ENCODE results near the gene BID. TPM values are rescaled to one million over a fixed set of nuclear protein-coding genes. Genes with fewer than 3 reads are reported as not detected.
A peak's percentile ranks its signal among the peaks of the same experiment; 100 is the strongest.

The BID gene
- total RNA-seq, 1 donor from 2014 or later = 10.4 TPM

GRCh38 chr22:17815703-17816254, 41.5 kb upstream of the BID start:
- Histone ChIP-seq H3K36me3 (ENCODE audit: control insufficient read depth in 3 of 3, insufficient read depth in 3 of 3, low read length in 3 of 3) (peaks cover 39 to 48% (median 39%) of the 10 kb centered on the region in 3 donors), H3K27me3 (ENCODE audit: control insufficient read depth in 3 of 3, insufficient read depth in 3 of 3, low read length in 3 of 3) (no peaks in the 10 kb centered on the region), H3K9ac (ENCODE audit: low read depth in 1 of 3, low read length in 3 of 3) (no peak overlapping the region), H3K4me3 (ENCODE audit: low read length in 3 of 3) (no peak overlapping the region), H3K4me1 (ENCODE audit: control insufficient read depth in 3 of 3, insufficient read depth in 3 of 3, low read length in 3 of 3) (no peaks in the 10 kb centered on the region), H3K27ac (ENCODE audit: low read depth, low read length) (no peak overlapping the region), H3K9me3 (ENCODE audit: control insufficient read depth in 3 of 3, low read length in 3 of 3) (no peaks in the 10 kb centered on the region)

GRCh38 chr22:17814830-17815229, 40.6 kb upstream of the BID start:
- H3K36me3 ChIP-seq (ENCODE audit: control insufficient read depth in 3 of 3, insufficient read depth in 3 of 3, low read length in 3 of 3) = peaks cover 42 to 52% (median 43%) of the 10 kb centered on the region in 3 donors
- H3K4me1 ChIP-seq (ENCODE audit: control insufficient read depth in 3 of 3, insufficient read depth in 3 of 3, low read length in 3 of 3) = no peaks in the 10 kb centered on the region
- no peaks in the 10 kb centered on the region for H3K9me3 ChIP-seq (ENCODE audit: control insufficient read depth in 3 of 3, low read length in 3 of 3)
- no peak overlapping the region for H3K9ac ChIP-seq (ENCODE audit: low read depth in 1 of 3, low read length in 3 of 3)
- no peaks in the 10 kb centered on the region for H3K27me3 ChIP-seq (ENCODE audit: control insufficient read depth in 3 of 3, insufficient read depth in 3 of 3, low read length in 3 of 3)
- no peak overlapping the region for H3K27ac ChIP-seq (ENCODE audit: low read depth, low read length)
- no peak overlapping the region for H3K4me3 ChIP-seq (ENCODE audit: low read length in 3 of 3)

GRCh38 chr22:17814084-17814483, 39.8 kb upstream of the BID start:
- Histone ChIP-seq H3K9ac (ENCODE audit: low read depth in 1 of 3, low read length in 3 of 3) (no peak overlapping the region), H3K4me1 (ENCODE audit: control insufficient read depth in 3 of 3, insufficient read depth in 3 of 3, low read length in 3 of 3) (peaks cover 0 to under 1% (median 0%) of the 10 kb centered on the region in 3 donors), H3K9me3 (ENCODE audit: control insufficient read depth in 3 of 3, low read length in 3 of 3) (no peaks in the 10 kb centered on the region), H3K4me3 (ENCODE audit: low read length in 3 of 3) (no peak overlapping the region), H3K36me3 (ENCODE audit: control insufficient read depth in 3 of 3, insufficient read depth in 3 of 3, low read length in 3 of 3) (peaks cover 41 to 49% (median 44%) of the 10 kb centered on the region in 3 donors), H3K27me3 (ENCODE audit: control insufficient read depth in 3 of 3, insufficient read depth in 3 of 3, low read length in 3 of 3) (no peaks in the 10 kb centered on the region), H3K27ac (ENCODE audit: low read depth, low read length) (no peak overlapping the region)

GRCh38 chr22:17811119-17811518, 36.9 kb upstream of the BID start:
- Histone ChIP-seq H3K4me1 (ENCODE audit: control insufficient read depth in 3 of 3, insufficient read depth in 3 of 3, low read length in 3 of 3) (peaks cover 22 to 25% (median 23%) of the 10 kb centered on the region in 3 donors), H3K4me3 (ENCODE audit: low read length in 3 of 3) (no peak overlapping the region), H3K27me3 (ENCODE audit: control insufficient read depth in 3 of 3, insufficient read depth in 3 of 3, low read length in 3 of 3) (no peaks in the 10 kb centered on the region), H3K9me3 (ENCODE audit: control insufficient read depth in 3 of 3, low read length in 3 of 3) (no peaks in the 10 kb centered on the region), H3K36me3 (ENCODE audit: control insufficient read depth in 3 of 3, insufficient read depth in 3 of 3, low read length in 3 of 3) (peaks cover 31 to 49% (median 37%) of the 10 kb centered on the region in 3 donors), H3K27ac (ENCODE audit: low read depth, low read length) (no peak overlapping the region), H3K9ac (ENCODE audit: low read depth in 1 of 3, low read length in 3 of 3) (peak overlapping the region in 1 of 3 donors; percentile 45)

- H3K4me3 ChIP-seq (ENCODE audit: low read length in 3 of 3) = no peak overlapping the region
- peaks cover 22 to 25% (median 23%) of the 10 kb centered on the region in 3 donors for H3K4me1 ChIP-seq (ENCODE audit: control insufficient read depth in 3 of 3, insufficient read depth in 3 of 3, low read length in 3 of 3)
- H3K27ac ChIP-seq (ENCODE audit: low read depth, low read length) = no peak overlapping the region
- H3K9me3 ChIP-seq (ENCODE audit: control insufficient read depth in 3 of 3, low read length in 3 of 3) = no peaks in the 10 kb centered on the region
- H3K27me3 ChIP-seq (ENCODE audit: control insufficient read depth in 3 of 3, insufficient read depth in 3 of 3, low read length in 3 of 3) = no peaks in the 10 kb centered on the region
- H3K9ac ChIP-seq (ENCODE audit: low read depth in 1 of 3, low read length in 3 of 3) = peak overlapping the region in 1 of 3 donors; percentile 45
- peaks cover 29 to 46% (median 40%) of the 10 kb centered on the region in 3 donors for H3K36me3 ChIP-seq (ENCODE audit: control insufficient read depth in 3 of 3, insufficient read depth in 3 of 3, low read length in 3 of 3)
Measured at GRCh38 chr22:17810570-17811116, 36.4 kb upstream of the BID start.

- peak overlapping the region; percentile 41 to 79 (median 54) for H3K9ac ChIP-seq (ENCODE audit: low read depth in 1 of 3, low read length in 3 of 3)
- no peaks in the 10 kb centered on the region for H3K27me3 ChIP-seq (ENCODE audit: control insufficient read depth in 3 of 3, insufficient read depth in 3 of 3, low read length in 3 of 3)
- peaks cover 28 to 42% (median 32%) of the 10 kb centered on the region in 3 donors for H3K36me3 ChIP-seq (ENCODE audit: control insufficient read depth in 3 of 3, insufficient read depth in 3 of 3, low read length in 3 of 3)
- peak overlapping the region; percentile 88 for H3K27ac ChIP-seq (ENCODE audit: low read depth, low read length)
- H3K4me3 ChIP-seq (ENCODE audit: low read length in 3 of 3) = peak overlapping the region in 1 of 3 donors; percentile 41
- H3K4me1 ChIP-seq (ENCODE audit: control insufficient read depth in 3 of 3, insufficient read depth in 3 of 3, low read length in 3 of 3) = peaks cover 22 to 25% (median 23%) of the 10 kb centered on the region in 3 donors
- no peaks in the 10 kb centered on the region for H3K9me3 ChIP-seq (ENCODE audit: control insufficient read depth in 3 of 3, low read length in 3 of 3)
Measured at GRCh38 chr22:17808693-17809403, 34.6 kb upstream of the BID start.

- Histone ChIP-seq H3K36me3 (ENCODE audit: control insufficient read depth in 3 of 3, insufficient read depth in 3 of 3, low read length in 3 of 3) (peaks cover 24 to 43% (median 29%) of the 10 kb centered on the region in 3 donors), H3K9me3 (ENCODE audit: control insufficient read depth in 3 of 3, low read length in 3 of 3) (no peaks in the 10 kb centered on the region), H3K4me3 (ENCODE audit: low read length in 3 of 3) (peak overlapping the region in 2 of 3 donors; percentile 7 to 23), H3K27me3 (ENCODE audit: control insufficient read depth in 3 of 3, insufficient read depth in 3 of 3, low read length in 3 of 3) (no peaks in the 10 kb centered on the region), H3K9ac (ENCODE audit: low read depth in 1 of 3, low read length in 3 of 3) (peak overlapping the region; percentile 41 to 79 (median 61)), H3K4me1 (ENCODE audit: control insufficient read depth in 3 of 3, insufficient read depth in 3 of 3, low read length in 3 of 3) (peaks cover 22 to 25% (median 23%) of the 10 kb centered on the region in 3 donors), H3K27ac (ENCODE audit: low read depth, low read length) (peak overlapping the region; percentile 88)
Measured at GRCh38 chr22:17807578-17808410, 33.5 kb upstream of the BID start.

GRCh38 chr22:17807086-17807485, 32.8 kb upstream of the BID start:
- H3K9ac ChIP-seq (ENCODE audit: low read depth in 1 of 3, low read length in 3 of 3) = peak overlapping the region in 2 of 3 donors; percentile 61 to 79
- no peaks in the 10 kb centered on the region for H3K27me3 ChIP-seq (ENCODE audit: control insufficient read depth in 3 of 3, insufficient read depth in 3 of 3, low read length in 3 of 3)
- H3K9me3 ChIP-seq (ENCODE audit: control insufficient read depth in 3 of 3, low read length in 3 of 3) = no peaks in the 10 kb centered on the region
- H3K27ac ChIP-seq (ENCODE audit: low read depth, low read length) = peak overlapping the region; percentile 88
- peaks cover 22 to 25% (median 23%) of the 10 kb centered on the region in 3 donors for H3K4me1 ChIP-seq (ENCODE audit: control insufficient read depth in 3 of 3, insufficient read depth in 3 of 3, low read length in 3 of 3)
- H3K4me3 ChIP-seq (ENCODE audit: low read length in 3 of 3) = peak overlapping the region in 1 of 3 donors; percentile 7
- H3K36me3 ChIP-seq (ENCODE audit: control insufficient read depth in 3 of 3, insufficient read depth in 3 of 3, low read length in 3 of 3) = peaks cover 24 to 40% (median 27%) of the 10 kb centered on the region in 3 donors

GRCh38 chr22:17806437-17806836, 32.2 kb upstream of the BID start:
- no peak overlapping the region for H3K4me3 ChIP-seq (ENCODE audit: low read length in 3 of 3)
- H3K27me3 ChIP-seq (ENCODE audit: control insufficient read depth in 3 of 3, insufficient read depth in 3 of 3, low read length in 3 of 3) = no peaks in the 10 kb centered on the region
- H3K4me1 ChIP-seq (ENCODE audit: control insufficient read depth in 3 of 3, insufficient read depth in 3 of 3, low read length in 3 of 3) = peaks cover 22 to 25% (median 23%) of the 10 kb centered on the region in 3 donors
- no peak overlapping the region for H3K27ac ChIP-seq (ENCODE audit: low read depth, low read length)
- no peak overlapping the region for H3K9ac ChIP-seq (ENCODE audit: low read depth in 1 of 3, low read length in 3 of 3)
- H3K36me3 ChIP-seq (ENCODE audit: control insufficient read depth in 3 of 3, insufficient read depth in 3 of 3, low read length in 3 of 3) = peaks cover 24 to 39% (median 25%) of the 10 kb centered on the region in 3 donors
- H3K9me3 ChIP-seq (ENCODE audit: control insufficient read depth in 3 of 3, low read length in 3 of 3) = no peaks in the 10 kb centered on the region

Data from skeletal muscle tissue (tissue), 4 donors.